ENCODE measurements around the gene POLD1.
A peak's percentile ranks its signal among the peaks of the same experiment; 100 is the strongest.
"Not testable (repeated sequence)": the region's sequence is repeated elsewhere in the genome, so short reads cannot be mapped to it uniquely, and the experiment has no call there.

The POLD1 gene

DNA sequence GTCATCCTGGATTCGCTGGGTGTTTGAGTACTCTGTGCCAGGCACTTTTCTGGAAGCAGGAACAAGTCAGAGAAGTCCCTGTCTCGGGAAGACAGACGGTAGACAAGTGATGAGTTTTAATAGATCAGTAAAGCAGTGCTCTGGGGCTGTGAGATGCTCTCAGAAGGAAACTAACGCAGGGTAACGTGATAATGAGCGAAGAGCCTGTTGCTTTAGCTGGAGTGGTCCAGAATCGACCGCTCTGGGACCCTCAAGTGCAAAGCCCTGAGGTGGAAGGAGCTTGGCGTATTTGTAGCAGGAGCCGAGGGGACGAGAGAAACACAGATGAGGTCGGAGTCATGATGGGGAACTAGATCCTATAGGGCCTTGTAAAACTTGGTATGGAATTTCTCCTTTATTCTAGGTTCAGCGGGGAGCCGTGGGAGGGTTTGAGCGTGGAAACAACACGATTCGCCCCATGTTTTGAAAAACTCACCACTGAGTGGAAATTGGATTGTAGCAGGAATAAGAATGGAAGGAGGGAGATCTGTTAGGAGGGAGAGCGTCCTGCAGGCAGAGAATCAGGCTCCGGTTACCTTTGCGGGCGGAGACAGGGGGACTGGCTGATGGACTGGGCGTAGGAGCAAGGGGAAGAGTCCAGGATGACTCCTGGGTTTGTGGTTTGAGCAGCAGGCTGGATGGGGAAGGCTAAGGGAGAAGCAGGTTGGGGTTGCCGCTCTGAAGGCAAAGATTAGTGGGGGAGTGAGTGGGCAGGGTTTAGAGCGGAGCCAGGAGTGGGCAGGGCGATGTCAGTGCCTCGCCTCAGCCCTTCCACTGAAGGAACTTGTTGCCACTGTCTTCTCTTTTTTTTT, 763 bp downstream of the POLD1 start:
- peak; percentile 54 to 63 for DNase-seq (ENCODE audit: low read depth in 1 of 2, low spot score in 1 of 2)
- H3K27ac ChIP-seq (replicated peaks), result peak overlapping the region; percentile 94
- TF ChIP-seq, protein P1, sequence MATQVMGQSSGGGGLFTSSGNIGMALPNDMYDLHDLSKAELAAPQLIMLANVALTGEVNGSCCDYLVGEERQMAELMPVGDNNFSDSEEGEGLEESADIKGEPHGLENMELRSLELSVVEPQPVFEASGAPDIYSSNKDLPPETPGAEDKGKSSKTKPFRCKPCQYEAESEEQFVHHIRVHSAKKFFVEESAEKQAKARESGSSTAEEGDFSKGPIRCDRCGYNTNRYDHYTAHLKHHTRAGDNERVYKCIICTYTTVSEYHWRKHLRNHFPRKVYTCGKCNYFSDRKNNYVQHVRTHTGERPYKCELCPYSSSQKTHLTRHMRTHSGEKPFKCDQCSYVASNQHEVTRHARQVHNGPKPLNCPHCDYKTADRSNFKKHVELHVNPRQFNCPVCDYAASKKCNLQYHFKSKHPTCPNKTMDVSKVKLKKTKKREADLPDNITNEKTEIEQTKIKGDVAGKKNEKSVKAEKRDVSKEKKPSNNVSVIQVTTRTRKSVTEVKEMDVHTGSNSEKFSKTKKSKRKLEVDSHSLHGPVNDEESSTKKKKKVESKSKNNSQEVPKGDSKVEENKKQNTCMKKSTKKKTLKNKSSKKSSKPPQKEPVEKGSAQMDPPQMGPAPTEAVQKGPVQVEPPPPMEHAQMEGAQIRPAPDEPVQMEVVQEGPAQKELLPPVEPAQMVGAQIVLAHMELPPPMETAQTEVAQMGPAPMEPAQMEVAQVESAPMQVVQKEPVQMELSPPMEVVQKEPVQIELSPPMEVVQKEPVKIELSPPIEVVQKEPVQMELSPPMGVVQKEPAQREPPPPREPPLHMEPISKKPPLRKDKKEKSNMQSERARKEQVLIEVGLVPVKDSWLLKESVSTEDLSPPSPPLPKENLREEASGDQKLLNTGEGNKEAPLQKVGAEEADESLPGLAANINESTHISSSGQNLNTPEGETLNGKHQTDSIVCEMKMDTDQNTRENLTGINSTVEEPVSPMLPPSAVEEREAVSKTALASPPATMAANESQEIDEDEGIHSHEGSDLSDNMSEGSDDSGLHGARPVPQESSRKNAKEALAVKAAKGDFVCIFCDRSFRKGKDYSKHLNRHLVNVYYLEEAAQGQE (IDR thresholded peaks at IDR 0.05; ENCODE audit: insufficient replicate concordance, low read depth), result no peak
- no peaks in the 10 kb centered on the region for H3K27me3 ChIP-seq (ENCODE audit: insufficient read depth, poor library complexity, severe bottlenecking)
- H3K4me3 ChIP-seq (replicated peaks; ENCODE audit: insufficient read depth, low read length), result peak overlapping the region; percentile 81

DNA sequence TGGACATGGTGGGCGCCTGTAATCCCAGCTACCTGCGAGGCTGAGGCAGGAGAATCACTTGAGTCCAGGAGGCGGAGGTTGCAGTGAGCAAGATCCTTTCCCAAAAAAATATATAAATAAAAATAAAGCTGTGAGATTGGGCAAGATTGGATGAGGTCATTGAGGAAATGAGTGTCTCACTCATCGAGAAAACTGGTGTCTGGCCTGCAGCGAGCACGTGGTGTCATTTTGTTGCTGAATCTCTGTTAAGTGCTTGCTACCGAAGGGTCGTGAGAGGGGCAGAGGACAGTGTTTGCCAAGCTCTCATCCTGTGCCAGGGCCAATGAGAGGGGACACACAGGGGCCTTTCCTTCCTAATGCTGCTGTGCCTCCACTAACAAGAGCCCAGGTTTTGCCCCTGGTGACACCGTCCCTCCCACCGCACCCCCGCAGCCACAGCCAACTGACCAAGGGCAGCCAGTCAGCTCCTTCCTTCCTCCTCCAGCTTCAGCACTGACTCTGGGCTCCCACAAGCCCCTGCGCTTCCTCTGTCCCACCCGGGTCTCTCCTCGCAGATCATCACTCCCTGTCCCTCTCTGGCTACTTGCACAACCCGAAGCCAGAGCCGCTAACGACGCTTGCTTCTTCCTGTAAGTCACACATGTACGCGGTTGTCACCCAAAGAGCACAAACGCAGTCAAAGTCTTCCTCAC, 3.2 kb downstream of the POLD1 start:
- Histone ChIP-seq H3K27me3 (ENCODE audit: insufficient read depth, poor library complexity, severe bottlenecking) (no peaks in the 10 kb centered on the region), H3K4me3 (replicated peaks; ENCODE audit: insufficient read depth, low read length) (no peak overlapping the region), H3K27ac (replicated peaks) (peak overlapping the region; percentile 52)
- TF ChIP-seq SPI1 (IDR thresholded peaks at IDR 0.05; ENCODE audit: borderline replicate concordance, low read depth), result no peak
- peak; percentile 61 for TF ChIP-seq POLR2AphosphoS5 (IDR thresholded peaks at IDR 0.05; ENCODE audit: low read depth)
- peak; percentile 81 to 83 for DNase-seq (ENCODE audit: low read depth in 1 of 2, low spot score in 1 of 2)

DNA sequence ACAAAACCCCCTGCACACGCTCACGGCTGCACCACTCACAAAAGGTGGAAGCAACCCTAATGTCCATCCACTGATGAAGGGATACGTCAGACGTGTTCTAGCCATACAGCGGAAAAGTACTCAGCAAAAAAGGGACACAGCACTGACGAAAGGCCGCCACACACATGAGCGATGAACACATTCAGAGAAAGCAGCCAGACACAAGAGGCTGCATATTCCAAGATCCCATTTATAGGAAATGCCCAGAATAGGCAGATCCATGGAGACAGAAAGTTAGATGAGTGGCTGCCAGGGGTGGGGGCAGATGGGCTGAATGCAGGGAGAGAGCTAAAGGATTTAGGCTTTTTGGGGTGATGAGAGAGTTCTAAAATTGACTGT, 3.7 kb downstream of the POLD1 start:
- peak overlapping the region; percentile 52 for H3K27ac ChIP-seq (replicated peaks)
- DNase-seq (ENCODE audit: low read depth in 1 of 2, low spot score in 1 of 2), result no peak
- H3K4me3 ChIP-seq (replicated peaks; ENCODE audit: insufficient read depth, low read length), result no peak overlapping the region
- no peaks in the 10 kb centered on the region for H3K27me3 ChIP-seq (ENCODE audit: insufficient read depth, poor library complexity, severe bottlenecking)
- TF ChIP-seq, protein P1 (IDR thresholded peaks at IDR 0.05; ENCODE audit: insufficient replicate concordance, low read depth), result no peak
- TF ChIP-seq, protein P2, sequence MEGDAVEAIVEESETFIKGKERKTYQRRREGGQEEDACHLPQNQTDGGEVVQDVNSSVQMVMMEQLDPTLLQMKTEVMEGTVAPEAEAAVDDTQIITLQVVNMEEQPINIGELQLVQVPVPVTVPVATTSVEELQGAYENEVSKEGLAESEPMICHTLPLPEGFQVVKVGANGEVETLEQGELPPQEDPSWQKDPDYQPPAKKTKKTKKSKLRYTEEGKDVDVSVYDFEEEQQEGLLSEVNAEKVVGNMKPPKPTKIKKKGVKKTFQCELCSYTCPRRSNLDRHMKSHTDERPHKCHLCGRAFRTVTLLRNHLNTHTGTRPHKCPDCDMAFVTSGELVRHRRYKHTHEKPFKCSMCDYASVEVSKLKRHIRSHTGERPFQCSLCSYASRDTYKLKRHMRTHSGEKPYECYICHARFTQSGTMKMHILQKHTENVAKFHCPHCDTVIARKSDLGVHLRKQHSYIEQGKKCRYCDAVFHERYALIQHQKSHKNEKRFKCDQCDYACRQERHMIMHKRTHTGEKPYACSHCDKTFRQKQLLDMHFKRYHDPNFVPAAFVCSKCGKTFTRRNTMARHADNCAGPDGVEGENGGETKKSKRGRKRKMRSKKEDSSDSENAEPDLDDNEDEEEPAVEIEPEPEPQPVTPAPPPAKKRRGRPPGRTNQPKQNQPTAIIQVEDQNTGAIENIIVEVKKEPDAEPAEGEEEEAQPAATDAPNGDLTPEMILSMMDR (IDR thresholded peaks at IDR 0.05; ENCODE audit: insufficient read depth, low read length), result no peak
- no peak for TF ChIP-seq SPI1 (IDR thresholded peaks at IDR 0.05; ENCODE audit: borderline replicate concordance, low read depth)
- TF ChIP-seq POLR2AphosphoS5 (IDR thresholded peaks at IDR 0.05; ENCODE audit: low read depth), result no peak

DNA sequence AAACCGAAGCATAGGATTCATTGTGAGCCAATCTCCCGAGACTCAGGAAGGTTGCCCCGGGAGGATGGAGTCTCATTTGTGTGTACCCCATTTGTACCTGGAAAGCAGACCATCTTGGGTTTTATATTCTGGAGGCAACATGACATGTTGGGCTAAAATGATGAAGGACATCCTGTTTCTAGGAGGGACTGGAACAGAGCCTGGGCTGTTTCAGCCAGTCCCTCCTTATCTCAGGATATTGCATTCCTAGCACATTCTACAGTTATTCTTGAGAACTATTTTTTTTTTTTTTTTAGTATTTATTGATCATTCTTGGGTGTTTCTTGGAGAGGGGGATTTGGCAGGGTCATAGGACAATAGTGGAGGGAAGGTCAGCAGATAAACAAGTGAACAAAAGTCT, 6.1 kb downstream of the POLD1 start:
- not testable (repeated sequence) for H3K27ac ChIP-seq (replicated peaks); H3K4me3 ChIP-seq (replicated peaks; ENCODE audit: insufficient read depth, low read length); DNase-seq (ENCODE audit: low read depth in 1 of 2, low spot score in 1 of 2); H3K27me3 ChIP-seq (ENCODE audit: insufficient read depth, poor library complexity, severe bottlenecking)

DNA sequence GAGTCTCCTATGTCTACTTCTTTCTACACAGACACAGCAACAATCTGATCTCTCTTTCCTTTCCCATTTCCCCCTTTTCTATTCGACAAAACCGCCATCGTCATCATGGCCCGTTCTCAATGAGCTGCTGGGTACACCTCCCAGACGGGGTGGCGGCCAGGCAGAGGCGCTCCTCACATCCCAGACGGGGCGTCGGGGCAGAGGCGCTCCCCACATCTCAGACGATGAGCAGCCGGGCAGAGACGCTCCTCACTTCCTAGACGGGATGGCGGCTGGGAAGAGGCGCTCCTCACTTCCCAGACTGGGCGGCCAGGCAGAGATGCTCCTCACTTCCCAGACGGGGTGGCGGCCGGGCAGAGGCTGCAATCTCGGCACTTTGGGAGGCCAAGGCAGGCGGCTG, 6.8 kb downstream of the POLD1 start:
- H3K4me3 ChIP-seq (replicated peaks; ENCODE audit: insufficient read depth, low read length); DNase-seq (ENCODE audit: low read depth in 1 of 2, low spot score in 1 of 2); H3K27me3 ChIP-seq (ENCODE audit: insufficient read depth, poor library complexity, severe bottlenecking); H3K27ac ChIP-seq (replicated peaks): not testable (repeated sequence)

DNA sequence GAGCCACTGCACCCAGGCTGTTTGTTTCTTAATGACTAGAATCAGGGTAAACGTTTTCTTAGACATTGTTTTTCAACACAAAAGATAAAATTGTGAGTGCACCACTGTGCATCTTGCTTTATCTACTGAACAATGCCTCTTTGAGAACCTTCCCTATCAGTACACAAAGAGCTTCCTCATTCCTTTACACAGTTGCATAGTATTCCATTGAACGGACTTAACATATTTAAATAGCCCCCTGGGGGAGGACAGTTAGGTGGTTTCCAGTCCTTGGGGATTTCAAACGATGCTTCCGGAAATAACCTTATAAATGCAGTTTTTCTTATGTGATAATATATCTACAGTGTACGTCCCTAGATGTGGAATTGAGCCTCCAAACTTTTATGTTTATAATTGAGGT, 8.6 kb downstream of the POLD1 start:
- Histone ChIP-seq H3K27me3 (ENCODE audit: insufficient read depth, poor library complexity, severe bottlenecking) (no peaks in the 10 kb centered on the region), H3K4me3 (replicated peaks; ENCODE audit: insufficient read depth, low read length) (no peak overlapping the region), H3K27ac (replicated peaks) (no peak overlapping the region)
- TF ChIP-seq GABPA (IDR thresholded peaks at IDR 0.05; ENCODE audit: low read depth), result no peak
- TF ChIP-seq, protein P1 (IDR thresholded peaks at IDR 0.05; ENCODE audit: insufficient replicate concordance, low read depth), result no peak
- no peak for TF ChIP-seq POLR2AphosphoS5 (IDR thresholded peaks at IDR 0.05; ENCODE audit: low read depth)
- TF ChIP-seq SPI1 (IDR thresholded peaks at IDR 0.05; ENCODE audit: borderline replicate concordance, low read depth), result no peak
- TF ChIP-seq, protein P2 (IDR thresholded peaks at IDR 0.05; ENCODE audit: insufficient read depth, low read length), result no peak
- no peak for DNase-seq (ENCODE audit: low read depth in 1 of 2, low spot score in 1 of 2)

Data from HL-60 (cell line).